ENCODE measurements around the gene USP53.
"Not testable (repeated sequence)": the region's sequence is repeated elsewhere in the genome, so short reads cannot be mapped to it uniquely, and the experiment has no call there.

Gene USP53

GRCh38 chr4:119279945-119280344, 67.4 kb downstream of the USP53 start:
- DNase-seq: not testable (repeated sequence)

DNA sequence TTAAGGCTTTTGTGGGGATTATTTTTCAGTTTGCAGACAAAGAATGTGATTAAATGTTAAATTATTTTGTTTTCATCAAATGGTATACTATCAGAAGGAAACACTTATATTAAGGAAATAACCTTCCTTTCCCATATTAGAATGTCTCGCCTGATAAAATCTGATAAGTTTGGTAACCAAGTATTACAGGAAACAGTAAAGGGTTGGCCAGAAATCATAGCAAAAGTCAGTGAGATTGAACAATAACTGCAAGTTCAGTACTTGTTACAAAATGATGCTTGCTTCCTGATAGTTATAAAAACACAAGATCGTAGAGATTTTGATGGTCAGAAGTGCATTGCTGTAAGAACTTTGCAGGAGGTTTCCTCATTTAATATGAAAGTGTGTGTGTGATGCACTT, 68.9 kb downstream of the USP53 start:
- no peak for DNase-seq

DNA sequence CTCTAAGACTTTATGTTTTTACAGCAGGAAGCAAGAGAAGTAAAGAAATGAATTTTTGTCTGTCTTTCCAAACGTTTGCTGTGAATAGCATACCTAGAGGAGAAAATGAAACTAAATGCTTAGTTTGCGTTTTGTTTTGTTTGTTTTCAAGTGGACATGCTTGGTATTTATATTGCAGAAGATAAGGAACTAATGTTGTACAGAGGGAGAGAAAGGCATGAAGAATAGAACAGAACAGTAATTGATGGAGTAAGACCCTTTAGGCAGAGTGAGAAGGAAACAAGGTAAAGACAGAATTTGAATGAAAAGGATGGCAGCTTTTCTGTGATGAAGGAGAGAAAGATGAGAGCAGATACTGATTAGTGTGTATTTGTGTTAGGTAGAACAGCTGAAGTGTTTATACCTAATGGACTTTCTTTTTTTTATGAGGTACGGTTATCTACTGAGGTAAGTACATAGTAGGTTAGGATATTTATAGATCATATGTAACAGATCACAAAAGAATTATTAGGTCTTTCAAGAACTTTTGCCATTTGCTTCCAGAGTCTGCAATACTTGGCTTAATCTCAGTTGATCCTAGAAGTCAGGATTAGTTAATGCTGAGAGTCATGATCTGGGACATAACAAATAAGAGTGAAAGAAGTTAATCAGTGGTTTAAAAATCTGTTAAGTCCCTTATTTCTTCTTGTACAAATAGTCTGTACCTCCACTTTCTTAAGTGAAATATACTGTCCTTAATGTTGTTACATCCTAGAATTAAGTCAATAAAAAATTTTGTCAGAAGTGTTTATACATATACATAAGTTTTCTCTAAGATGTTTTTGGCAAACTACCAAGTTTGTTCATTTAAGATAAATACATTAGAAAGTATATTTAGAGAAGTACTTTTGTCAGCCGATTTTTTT, 72.6 kb downstream of the USP53 start:
- no peak for DNase-seq

DNA sequence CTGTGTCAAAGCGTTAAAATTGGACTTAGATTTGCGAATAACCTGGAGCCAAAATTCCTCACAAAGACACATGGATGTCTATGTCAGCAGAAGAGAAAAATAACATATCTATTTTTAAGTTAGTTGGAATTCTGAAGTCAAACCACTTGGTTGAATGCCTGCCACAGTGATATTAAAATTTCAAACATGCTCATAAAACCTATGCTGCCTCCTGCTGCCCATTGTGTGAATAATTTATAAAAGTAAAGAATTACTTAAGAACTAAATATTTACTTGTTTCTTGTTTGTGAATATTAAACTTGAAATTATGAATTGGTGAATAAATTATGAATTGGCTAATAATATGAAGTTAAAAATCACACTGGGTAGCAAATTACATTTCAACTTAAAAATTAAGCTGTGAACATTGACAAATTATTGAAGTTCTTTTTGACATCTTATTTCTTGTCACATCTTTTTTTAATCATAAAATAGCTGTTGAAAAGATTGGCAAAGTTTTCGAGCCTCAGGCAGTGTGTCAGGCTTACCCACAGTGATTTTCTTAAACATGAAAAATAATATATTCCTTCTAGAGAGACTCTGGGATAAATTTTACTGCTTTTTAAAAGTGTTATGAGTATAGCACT, 74.0 kb downstream of the USP53 start:
- no peak for DNase-seq

DNA sequence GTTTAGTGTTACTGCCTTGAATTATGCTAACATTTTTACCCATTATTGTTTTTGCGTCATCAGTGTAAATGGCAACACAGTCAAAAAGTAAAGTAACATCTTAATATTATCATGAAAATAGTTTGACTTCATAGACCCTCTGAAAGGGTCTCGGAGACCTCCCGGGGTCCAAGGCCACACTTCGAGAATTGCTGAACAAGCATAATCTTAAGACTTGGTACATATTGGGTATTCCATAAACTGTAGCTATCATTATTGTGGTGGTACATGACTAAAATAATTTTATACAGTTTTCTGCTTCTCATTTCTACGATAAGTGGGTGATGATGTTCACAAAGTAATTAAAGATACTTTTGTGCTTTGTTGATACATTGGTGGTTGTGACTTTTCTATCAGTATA, 76.8 kb downstream of the USP53 start:
- DNase-seq: no peak

GRCh38 chr4:119290598-119290997, 78.1 kb downstream of the USP53 start:
- DNase-seq: no peak

DNA sequence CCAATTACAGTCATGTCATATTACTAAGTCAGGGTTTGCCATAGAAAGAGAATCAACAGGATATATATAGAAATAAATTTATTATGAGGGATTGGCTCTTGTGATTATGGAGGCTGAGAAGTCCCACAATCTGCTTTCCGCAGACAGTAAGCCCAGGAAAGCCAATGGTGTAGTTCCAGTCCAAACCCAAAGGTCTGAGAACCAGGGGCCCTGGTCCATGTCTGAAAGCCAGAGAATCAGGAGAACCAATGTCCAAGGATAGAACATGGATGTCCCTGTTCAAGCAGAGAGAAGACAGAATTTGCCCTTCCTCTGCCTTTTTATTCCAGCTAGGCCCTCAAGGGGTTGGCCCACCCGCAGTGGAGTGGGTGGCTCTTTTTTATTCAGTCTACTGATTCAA, 83.8 kb downstream of the USP53 start:
- no peak for DNase-seq

- no peak for DNase-seq
Measured at GRCh38 chr4:119297795-119298194, 85.3 kb downstream of the USP53 start.

DNA sequence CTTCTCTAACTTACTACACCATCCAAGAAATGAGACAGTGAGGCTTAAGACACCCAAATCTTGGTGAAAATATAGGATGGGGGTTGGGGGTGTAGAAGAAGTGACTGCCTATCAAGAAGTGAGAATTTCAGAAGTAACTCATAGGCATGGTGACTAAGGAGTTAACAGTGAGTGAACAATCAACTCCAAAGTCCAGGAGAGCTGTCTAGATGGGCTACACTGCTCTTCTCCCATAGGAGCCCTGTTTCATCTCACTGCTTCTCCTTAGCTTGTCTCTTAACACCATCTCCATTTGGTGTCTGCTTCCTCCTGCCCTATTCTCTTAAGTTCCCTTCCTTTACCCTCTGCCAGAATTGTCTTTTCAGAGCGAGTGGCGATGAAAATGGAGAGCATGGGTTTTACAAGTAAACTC, 86.8 kb downstream of the USP53 start:
- DNase-seq: no peak

GRCh38 chr4:119299741-119300100, 87.2 kb downstream of the USP53 start:
- no peak for DNase-seq

GRCh38 chr4:119300101-119300978, 87.8 kb downstream of the USP53 start:
- DNase-seq: no peak

- no peak for DNase-seq
Measured at GRCh38 chr4:119302073-119302832, 89.7 kb downstream of the USP53 start.

- DNase-seq: no peak
Measured at GRCh38 chr4:119303587-119304305, 91.2 kb downstream of the USP53 start.

- no peak for DNase-seq
Measured at GRCh38 chr4:119304431-119304830, 91.9 kb downstream of the USP53 start.

DNA sequence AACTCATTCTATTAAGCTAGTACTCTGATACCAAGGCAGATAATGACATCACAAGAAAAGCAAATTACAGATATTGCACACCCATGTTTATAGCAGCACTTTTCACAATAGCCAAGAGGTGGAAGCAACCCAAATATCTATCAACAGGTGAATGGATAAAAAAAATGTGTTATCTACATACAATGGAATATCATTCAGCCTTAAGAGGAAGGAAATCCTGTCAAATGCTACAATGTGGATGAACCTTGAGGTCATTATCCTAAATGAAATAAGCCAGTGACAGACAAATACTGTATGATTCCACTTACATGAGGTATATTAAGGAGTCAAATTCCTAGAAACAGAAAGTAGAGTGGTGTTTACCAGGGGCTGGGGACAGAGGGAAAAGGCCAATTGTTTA, 95.1 kb downstream of the USP53 start:
- no peak for DNase-seq

- no peak for DNase-seq
Measured at GRCh38 chr4:119310826-119311225, 98.3 kb downstream of the USP53 start.

DNA sequence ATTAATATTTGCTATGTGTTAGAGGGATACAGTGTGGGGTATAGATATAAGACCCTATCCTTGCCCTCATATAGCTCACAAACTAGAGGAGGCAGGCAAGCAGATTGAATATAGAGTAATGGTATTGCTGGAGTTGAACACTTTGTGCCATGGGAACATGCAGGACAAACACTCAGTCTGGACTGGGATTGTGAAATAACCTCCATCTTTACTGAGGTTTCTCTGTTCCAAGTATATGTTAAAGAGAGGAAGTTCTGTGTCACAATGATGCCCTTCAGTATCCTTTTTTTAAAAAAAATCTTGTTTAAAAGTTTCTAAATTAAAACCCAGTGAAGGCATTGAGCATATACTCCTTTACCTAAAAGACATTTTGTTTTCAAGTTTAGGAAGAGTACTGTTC, 100.7 kb downstream of the USP53 start:
- DNase-seq: no peak

GRCh38 chr4:119314356-119314755, 101.8 kb downstream of the USP53 start:
- peak; percentile 60 to 78 for DNase-seq

GRCh38 chr4:119315036-119315435, 102.5 kb downstream of the USP53 start:
- DNase-seq: no peak

GRCh38 chr4:119317990-119318389, 105.5 kb downstream of the USP53 start:
- no peak for DNase-seq

- DNase-seq: no peak
Measured at GRCh38 chr4:119321921-119322687, 109.6 kb downstream of the USP53 start, which contains the start of gene FABP2. TSS of gene FABP2 (minus strand) at chr4:119322138. CDS start at chr4:119322102, 36 bp downstream.

All from NCI-H526 (cell line).